OCI-M2 (cell line): ENCODE data around the gene SNRNP70.
A peak's percentile ranks its signal among the peaks of the same experiment; 100 is the strongest.
"Not testable (repeated sequence)": the region's sequence is repeated elsewhere in the genome, so short reads cannot be mapped to it uniquely, and the experiment has no call there.

Source experiments
- DNase-seq: peaks from one replicate; lab custom pipeline; 2025; ENCODE audit not compliant: unreplicated experiment; lab: John Stamatoyannopoulos, UW

Gene SNRNP70

GRCh38 chr19:49085020-49085867 lies at the start of gene SNRNP70:
Gene SNRNP70, plus strand, starts transcription at chr19:49085451. Its CDS starts 964 bp downstream, at chr19:49086415.
- peak; percentile 93 for DNase-seq

GRCh38 chr19:49036815-49037214 lies 48.4 kb upstream of the SNRNP70 start, which contains the start of gene CGB1:
Gene CGB1, minus strand, starts transcription at chr19:49036895. Its CDS starts 184 bp downstream, at chr19:49036711.
- DNase-seq: not testable (repeated sequence)

- DNase-seq: not testable (repeated sequence)
Observed at GRCh38 chr19:49038111-49038510, 47.1 kb upstream of the SNRNP70 start.

GRCh38 chr19:49038557-49039276 lies 46.5 kb upstream of the SNRNP70 start:
- DNase-seq: not testable (repeated sequence)

- DNase-seq: not testable (repeated sequence)
Observed at GRCh38 chr19:49039736-49040135, 45.5 kb upstream of the SNRNP70 start.

- no peak for DNase-seq
Observed at GRCh38 chr19:49042177-49042576, 43.1 kb upstream of the SNRNP70 start.

- DNase-seq: not testable (repeated sequence)
Observed at GRCh38 chr19:49042666-49043065, 42.6 kb upstream of the SNRNP70 start.

- DNase-seq: not testable (repeated sequence)
Observed at GRCh38 chr19:49043548-49043947, 41.7 kb upstream of the SNRNP70 start, which contains the start of gene CGB5. Gene CGB5, plus strand, starts transcription at chr19:49043848. Its CDS starts 362 bp downstream, at chr19:49044210.

- DNase-seq: not testable (repeated sequence)
Observed at GRCh38 chr19:49049011-49049410, 36.2 kb upstream of the SNRNP70 start, which contains the start of gene CGB8. Gene CGB8, minus strand, starts transcription at chr19:49049111. Its CDS starts 372 bp downstream, at chr19:49048739.

GRCh38 chr19:49049834-49050233 lies 35.4 kb upstream of the SNRNP70 start:
- not testable (repeated sequence) for DNase-seq

GRCh38 chr19:49050376-49051033 lies 34.7 kb upstream of the SNRNP70 start:
- DNase-seq: not testable (repeated sequence)

GRCh38 chr19:49056101-49056901 lies 28.9 kb upstream of the SNRNP70 start:
- no peak for DNase-seq

GRCh38 chr19:49056902-49057596 lies 28.2 kb upstream of the SNRNP70 start:
- not testable (repeated sequence) for DNase-seq

GRCh38 chr19:49057636-49058234 lies 27.5 kb upstream of the SNRNP70 start, which contains the start of gene CGB7:
Gene CGB7, minus strand, starts transcription at chr19:49057749. Its CDS starts 2,374 bp downstream, at chr19:49055375.
- DNase-seq: no peak

- DNase-seq: no peak
Observed at GRCh38 chr19:49058562-49058961, 26.7 kb upstream of the SNRNP70 start.

- DNase-seq: no peak
Observed at GRCh38 chr19:49059053-49059452, 26.2 kb upstream of the SNRNP70 start.

- no peak for DNase-seq
Observed at GRCh38 chr19:49061000-49061399, 24.3 kb upstream of the SNRNP70 start.

- no peak for DNase-seq
Observed at GRCh38 chr19:49061445-49061844, 23.8 kb upstream of the SNRNP70 start.

GRCh38 chr19:49064029-49064629 lies 21.1 kb upstream of the SNRNP70 start:
- no peak for DNase-seq
